Tibial nerve (tissue), 4 donors: Measurements from ENCODE around the gene PTHLH. TPM values are rescaled to one million over a fixed set of nuclear protein-coding genes. Genes with fewer than 3 reads are reported as not detected.

ENCODE experiments used
- DNase-seq, 2 donors: peaks; one replicate each; pipeline ENCODE4 v3.0.0-alpha.2; 2019; ENCODE audit warnings: low spot score in 2 of 2
- H3K27ac ChIP-seq, 4 donors: fragments of 200-600 bp; sonication (generic) in 3 of 4; one replicate each; pipeline ENCODE4 v1.5.1; 2017 to 2019; ENCODE audit warnings: mild to moderate bottlenecking in 1 of 4
- H3K27me3 ChIP-seq, 2 donors: fragments of 200-600 bp; sonication (generic) in 1 of 2; one replicate each; pipeline versions ENCODE4 v1.5.1 to v1.6.0; 2017 to 2019
- H3K36me3 ChIP-seq, 3 donors: fragments of 200-600 bp; sonication (generic); one replicate each; pipeline ENCODE4 v1.5.1; 2018 to 2019
- H3K4me1 ChIP-seq, 4 donors: fragments of 200-600 bp; sonication (generic) in 3 of 4; one replicate each; pipeline ENCODE4 v1.5.1; 2017 to 2019
- H3K4me3 ChIP-seq, 4 donors: fragments of 200-600 bp; sonication (generic) in 3 of 4; one replicate each; pipeline ENCODE4 v1.5.1; 2017 to 2019; ENCODE audit warnings: mild to moderate bottlenecking in 1 of 4, moderate library complexity in 1 of 4
- H3K9me3 ChIP-seq, 4 donors: fragments of 200-600 bp; sonication (generic) in 3 of 4; one replicate each; pipeline ENCODE4 v1.5.1; 2017 to 2019
- EP300 ChIP-seq, 2 donors: sonication (generic); formaldehyde crosslinking; IDR thresholded peaks; one replicate each; pipeline ENCODE4 v1.6.1; 2017; ENCODE audit warnings: antibody characterized with exemption in 2 of 2, mild to moderate bottlenecking in 1 of 2
- POLR2A ChIP-seq, 2 donors: fragments of 450-650 bp; IDR thresholded peaks; one replicate each; pipeline ENCODE4 v1.6.1; 2017; ENCODE audit warnings: antibody characterized with exemption in 2 of 2, mild to moderate bottlenecking in 2 of 2, moderate library complexity in 2 of 2
- WGBS, 2 donors: methylation state at CpG; one replicate each; pipeline ENCODE4 v1.1.5; 2018; 5-methylcytosine and 5-hydroxymethylcytosine counted together
- total RNA-seq, 4 donors: library from RNA; depleted of rRNA; stranded (reverse); fragments of >200 nt; gene quantifications; one replicate each; pipeline ENCODE4 v1.1.0, GENCODE V29; 2016
- TF ChIP-seq, protein P1 (sequence below), 5 experiments: fragments of 200-600 bp in 3 of 5; fragments of 450-650 bp in 2 of 5; sonication (generic) in 3 of 5; IDR thresholded peaks; one replicate each; pipeline ENCODE4 v1.5.1; 2016 to 2019; ENCODE audit warnings: antibody characterized with exemption in 5 of 5, mild to moderate bottlenecking in 3 of 5, moderate library complexity in 2 of 5

Gene PTHLH
- total RNA-seq, 4 donors from 2014 or later, result 4.3 to 6.9 (median 6.8) TPM; not detected in 1

DNA sequence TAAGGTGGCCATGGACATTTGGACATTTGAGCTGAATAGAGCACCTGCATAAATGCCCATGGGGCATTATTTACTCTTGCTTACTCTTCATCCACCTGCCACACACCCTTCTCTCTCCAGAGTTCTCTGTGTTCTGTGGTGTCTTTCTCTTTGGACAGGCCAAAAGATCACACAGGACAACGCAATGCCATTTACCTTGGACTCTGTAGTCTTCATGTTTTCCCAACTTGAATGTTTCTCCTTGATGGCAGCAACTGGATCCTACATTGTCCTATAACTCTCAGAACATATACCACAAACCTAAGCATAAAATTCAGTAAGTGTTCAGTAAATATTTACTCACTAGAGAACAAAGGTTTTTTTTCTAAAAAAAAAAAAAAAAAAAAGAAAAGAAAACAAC lies 41.7 kb upstream of the PTHLH start:
- 90 to 100% methylated on average over 1 of the region's 1 CpG for WGBS, 2 donors
- no peak overlapping the region for H3K27ac ChIP-seq
- no peaks in the 10 kb centered on the region for H3K27me3 ChIP-seq
- no peak for DNase-seq
- no peak overlapping the region for H3K4me3 ChIP-seq
- H3K36me3 ChIP-seq, result no peaks in the 10 kb centered on the region
- TF ChIP-seq POLR2A (IDR thresholded peaks at IDR 0.05) (no peak), EP300 (IDR thresholded peaks at IDR 0.05) (no peak)
- TF ChIP-seq, protein P1, sequence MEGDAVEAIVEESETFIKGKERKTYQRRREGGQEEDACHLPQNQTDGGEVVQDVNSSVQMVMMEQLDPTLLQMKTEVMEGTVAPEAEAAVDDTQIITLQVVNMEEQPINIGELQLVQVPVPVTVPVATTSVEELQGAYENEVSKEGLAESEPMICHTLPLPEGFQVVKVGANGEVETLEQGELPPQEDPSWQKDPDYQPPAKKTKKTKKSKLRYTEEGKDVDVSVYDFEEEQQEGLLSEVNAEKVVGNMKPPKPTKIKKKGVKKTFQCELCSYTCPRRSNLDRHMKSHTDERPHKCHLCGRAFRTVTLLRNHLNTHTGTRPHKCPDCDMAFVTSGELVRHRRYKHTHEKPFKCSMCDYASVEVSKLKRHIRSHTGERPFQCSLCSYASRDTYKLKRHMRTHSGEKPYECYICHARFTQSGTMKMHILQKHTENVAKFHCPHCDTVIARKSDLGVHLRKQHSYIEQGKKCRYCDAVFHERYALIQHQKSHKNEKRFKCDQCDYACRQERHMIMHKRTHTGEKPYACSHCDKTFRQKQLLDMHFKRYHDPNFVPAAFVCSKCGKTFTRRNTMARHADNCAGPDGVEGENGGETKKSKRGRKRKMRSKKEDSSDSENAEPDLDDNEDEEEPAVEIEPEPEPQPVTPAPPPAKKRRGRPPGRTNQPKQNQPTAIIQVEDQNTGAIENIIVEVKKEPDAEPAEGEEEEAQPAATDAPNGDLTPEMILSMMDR (IDR thresholded peaks at IDR 0.05), result no peak
- no peaks in the 10 kb centered on the region for H3K4me1 ChIP-seq
- no peaks in the 10 kb centered on the region for H3K9me3 ChIP-seq

- TF ChIP-seq POLR2A (IDR thresholded peaks at IDR 0.05) (no peak), EP300 (IDR thresholded peaks at IDR 0.05) (no peak)
- TF ChIP-seq, protein P1 (IDR thresholded peaks at IDR 0.05), result no peak
Measured at GRCh38 chr12:28012333-28012918, 39.9 kb upstream of the PTHLH start.

DNA sequence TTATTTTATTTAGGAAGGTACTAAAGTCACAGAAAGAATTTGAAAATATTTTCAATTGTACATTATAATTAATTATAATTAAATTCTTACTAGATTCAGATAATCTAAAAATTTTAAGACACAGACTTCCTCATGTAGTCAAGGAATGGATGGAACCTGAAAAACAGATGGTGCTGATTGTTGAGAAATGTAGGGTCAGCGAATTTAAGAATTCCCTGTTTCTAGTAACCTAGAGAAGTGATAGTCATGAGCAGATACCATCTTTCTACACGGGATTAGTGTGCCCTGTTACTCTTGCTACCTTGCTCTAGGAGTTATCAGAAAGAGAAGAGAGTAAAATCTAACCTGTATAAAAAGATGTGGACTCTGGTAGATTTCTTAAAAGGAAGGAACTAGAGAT lies 37.5 kb upstream of the PTHLH start:
- H3K36me3 ChIP-seq, result no peaks in the 10 kb centered on the region
- no peak for DNase-seq
- H3K27me3 ChIP-seq, result no peaks in the 10 kb centered on the region
- peaks cover 0 to 5% (median 0%) of the 10 kb centered on the region in 4 donors for H3K9me3 ChIP-seq
- no peak overlapping the region for H3K4me3 ChIP-seq
- no peak overlapping the region for H3K27ac ChIP-seq
- H3K4me1 ChIP-seq, result no peaks in the 10 kb centered on the region
- 78 to 83% methylated on average over 2 of the region's 2 CpGs for WGBS, 2 donors
- TF ChIP-seq POLR2A (IDR thresholded peaks at IDR 0.05), result no peak
- TF ChIP-seq EP300 (IDR thresholded peaks at IDR 0.05), result no peak
- TF ChIP-seq, protein P1 (IDR thresholded peaks at IDR 0.05), result no peak

More at GRCh38 chr12:28012333-28012918, 39.9 kb upstream of the PTHLH start:
- no peak for DNase-seq
- Histone ChIP-seq H3K36me3 (no peaks in the 10 kb centered on the region), H3K27ac (no peak overlapping the region), H3K9me3 (peaks cover 0 to 5% (median 0%) of the 10 kb centered on the region in 4 donors), H3K27me3 (no peaks in the 10 kb centered on the region), H3K4me1 (no peaks in the 10 kb centered on the region), H3K4me3 (no peak overlapping the region)
- 87 to 94% methylated on average over 5 of the region's 5 CpGs for WGBS, 2 donors

- no peaks in the 10 kb centered on the region for H3K9me3 ChIP-seq
- TF ChIP-seq, protein P1 (IDR thresholded peaks at IDR 0.05), result no peak
- TF ChIP-seq POLR2A (IDR thresholded peaks at IDR 0.05) (no peak), EP300 (IDR thresholded peaks at IDR 0.05) (no peak)
- H3K27ac ChIP-seq, result no peak overlapping the region
- H3K4me1 ChIP-seq, result no peaks in the 10 kb centered on the region
- DNase-seq, result no peak
- no peaks in the 10 kb centered on the region for H3K27me3 ChIP-seq
- WGBS, 2 donors, result 89 to 90% methylated on average over 4 of the region's 4 CpGs
- no peak overlapping the region for H3K4me3 ChIP-seq
- no peaks in the 10 kb centered on the region for H3K36me3 ChIP-seq
Measured at GRCh38 chr12:27999970-28000369, 27.4 kb upstream of the PTHLH start.

- WGBS, 2 donors, result 83 to 90% methylated on average over 2 of the region's 2 CpGs
- TF ChIP-seq POLR2A (IDR thresholded peaks at IDR 0.05) (no peak), EP300 (IDR thresholded peaks at IDR 0.05) (no peak)
- TF ChIP-seq, protein P1 (IDR thresholded peaks at IDR 0.05), result no peak
- Histone ChIP-seq H3K9me3 (no peaks in the 10 kb centered on the region), H3K27me3 (no peaks in the 10 kb centered on the region), H3K4me1 (no peaks in the 10 kb centered on the region), H3K36me3 (no peaks in the 10 kb centered on the region), H3K4me3 (no peak overlapping the region), H3K27ac (no peak overlapping the region)
- no peak for DNase-seq
Measured at GRCh38 chr12:27999521-27999920, 27.0 kb upstream of the PTHLH start.
